Psoas muscle (tissue), 8 donors: ENCODE results near the gene FARP2. TPM values are rescaled to one million over a fixed set of nuclear protein-coding genes. Genes with fewer than 3 reads are reported as not detected.

Experiments
- ATAC-seq, 4 donors: fragments of 200-7000 bp; cut with Tn5 transposase; one replicate each; pipeline ENCODE4 v1.9.1; 2020; ENCODE audit warnings: moderate library complexity in 3 of 4, mild to moderate bottlenecking in 2 of 4
- DNase-seq, 2 donors: peaks; one replicate each; pipeline ENCODE4 v3.0.0-alpha.2; 2020
- H3K27ac ChIP-seq: fragments of 200-600 bp; one replicate; pipeline ENCODE4 v1.8.0; 2022
- H3K27me3 ChIP-seq, 3 donors: fragments of 200-600 bp in 1 of 3; one replicate each; pipeline versions ENCODE4 v1.6.1 to v1.8.0; 2013 to 2022; ENCODE audit warnings: low read length in 2 of 3, mild to moderate bottlenecking in 2 of 3, moderate library complexity in 1 of 3; ENCODE audit not compliant: insufficient read depth in 3 of 3
- H3K36me3 ChIP-seq, 2 donors: fragments of 200-600 bp in 1 of 2; one replicate each; pipeline versions ENCODE4 v1.6.1 to v1.8.0; 2013 to 2022; ENCODE audit warnings: low read depth in 1 of 2, mild to moderate bottlenecking in 1 of 2, moderate library complexity in 1 of 2; ENCODE audit not compliant: insufficient read depth in 1 of 2
- H3K4me1 ChIP-seq: fragments of 200-600 bp; one replicate; pipeline ENCODE4 v1.8.0; 2022
- H3K4me3 ChIP-seq: fragments of 200-600 bp; one replicate; pipeline ENCODE4 v1.8.0; 2022; ENCODE audit warnings: mild to moderate bottlenecking
- H3K9me3 ChIP-seq: fragments of 200-600 bp; one replicate; pipeline ENCODE4 v1.8.0; 2022
- CTCF ChIP-seq: fragments of 200-600 bp; IDR thresholded peaks from one replicate; pipeline ENCODE4 v1.8.0; 2022; ENCODE audit warnings: antibody characterized with exemption
- WGBS, 3 donors: extraction: QIAGEN DNeasy Blood & Tissue Kit; methylation state at CpG; one replicate each; pipeline versions ENCODE4 v1.1.6 to v1.1.7; 2013; 5-methylcytosine and 5-hydroxymethylcytosine counted together
- intact Hi-C, 2 donors: fragments of 100-400 bp; cut with DNase I; formaldehyde crosslinking; loops; one replicate each; pipeline versions ENCODE4 v1.11.0 to v1.14.2; 2022
- polyA plus RNA-seq, 3 donors: library from polyadenylated mRNA; stranded (reverse); fragments of 200-250 nt; gene quantifications; one replicate each; pipeline ENCODE4 v1.2.3, GENCODE V29; 2013
- total RNA-seq, 4 donors: library from RNA; stranded (reverse); fragmentation: NEBNext Ultra II Directional in 2 of 4; extraction: Animal tissue kit (Norgen Biotek cat#: 25700) in 2 of 4; gene quantifications; one replicate each; pipeline versions ENCODE4 v1.2.1 to v1.2.4, GENCODE V29; 2021 to 2023
- donor health status: healthy with polysubstance abuse.
- donor health status: DM: no; HTN: no; CAD: no; lungs with moderate emphysema.
- donor health status: Bipolar disorder and iron deficiency.
- donor health status: healthy.
- donor health status: DM: yes; HTN: yes; CAD: no.
- donor health status: DM: no; HTN: no; CAD: no.
- donor health status: DM: no; HTN: no; CAD: no.
- donor health status: DM: yes; HTN: yes; CAD: no.

The FARP2 gene
- total and polyA plus RNA-seq, 7 donors: 5.8 to 18.4 (median 17.4) TPM

GRCh38 chr2:241501099-241501541 lies 145.0 kb downstream of the FARP2 start:
- peaks cover 5 to 51% of the 10 kb centered on the region in 2 donors for H3K36me3 ChIP-seq
- no peak for TF ChIP-seq CTCF
- intact Hi-C loops: no loop called here
- ATAC-seq (no peak), DNase-seq (no peak)
- peaks cover 60% of the 10 kb centered on the region for H3K4me1 ChIP-seq
- 88 to 93% (median 89%) methylated on average over 12 of the region's 12 CpGs for WGBS, 3 donors
- H3K27me3 ChIP-seq: no peaks in the 10 kb centered on the region
- peak overlapping the region; percentile 94 for H3K27ac ChIP-seq
- no peak overlapping the region for H3K4me3 ChIP-seq
- no peaks in the 10 kb centered on the region for H3K9me3 ChIP-seq

GRCh38 chr2:241501551-241501950 lies 145.5 kb downstream of the FARP2 start:
- DNase-seq: no peak
- Histone ChIP-seq H3K4me1 (peaks cover 64% of the 10 kb centered on the region), H3K36me3 (peaks cover 3 to 46% of the 10 kb centered on the region in 2 donors), H3K4me3 (no peak overlapping the region), H3K27me3 (no peaks in the 10 kb centered on the region), H3K9me3 (no peaks in the 10 kb centered on the region), H3K27ac (peak overlapping the region; percentile 94)
- WGBS, 3 donors: 90 to 95% (median 92%) methylated on average over 17 of the region's 17 CpGs
- intact Hi-C loops: no loop called here
- ATAC-seq: no peak
- no peak for TF ChIP-seq CTCF

GRCh38 chr2:241502281-241502680 lies 146.2 kb downstream of the FARP2 start:
- intact Hi-C loops: no loop called here
- 75 to 93% (median 77%) methylated on average over 11 of the region's 11 CpGs for WGBS, 3 donors
- no peak for TF ChIP-seq CTCF
- H3K36me3 ChIP-seq: peaks cover 0 to 39% of the 10 kb centered on the region in 2 donors
- peak overlapping the region; percentile 94 for H3K27ac ChIP-seq
- ATAC-seq: no peak
- no peak overlapping the region for H3K4me3 ChIP-seq
- no peaks in the 10 kb centered on the region for H3K9me3 ChIP-seq
- no peaks in the 10 kb centered on the region for H3K27me3 ChIP-seq
- DNase-seq: no peak
- H3K4me1 ChIP-seq: peaks cover 71% of the 10 kb centered on the region

- peaks cover 0 to 23% of the 10 kb centered on the region in 2 donors for H3K36me3 ChIP-seq
- TF ChIP-seq CTCF: no peak
- 40 to 65% (median 46%) methylated on average over 12 of the region's 12 CpGs for WGBS, 3 donors
- H3K4me3 ChIP-seq: peak overlapping the region; percentile 31
- no peaks in the 10 kb centered on the region for H3K27me3 ChIP-seq
- intact Hi-C loops: no loop called here
- DNase-seq: no peak
- peak overlapping the region; percentile 94 for H3K27ac ChIP-seq
- ATAC-seq: no peak
- no peaks in the 10 kb centered on the region for H3K9me3 ChIP-seq
- peaks cover 71% of the 10 kb centered on the region for H3K4me1 ChIP-seq
Measured at GRCh38 chr2:241503776-241504392, 147.8 kb downstream of the FARP2 start.
